Keratinocyte (primary cell): ENCODE measurements around the gene RPL7L1. TPM values are rescaled to one million over a fixed set of nuclear protein-coding genes. Genes with fewer than 3 reads are reported as not detected.

Experiments
- DNase-seq: peaks from one replicate; pipeline ENCODE4 v3.0.0-alpha.2; 2011; ENCODE audit warnings: low read depth, missing footprints, low spot score
- FAIRE-seq: peaks from 2 replicates; lab custom pipeline; 2011; peaks lifted over from hg19 to GRCh38; lab: Jason Lieb, UNC
- H2AFZ ChIP-seq: 2 replicates; pipeline ENCODE4 v1.6.0; 2012; ENCODE audit warnings: low read length, control low read depth, inconsistent platforms; ENCODE audit not compliant: control insufficient read depth
- H3K27ac ChIP-seq: 2 replicates; pipeline ENCODE4 v1.5.1; 2011; ENCODE audit warnings: low read length; ENCODE audit not compliant: control insufficient read depth, insufficient read depth
- H3K27me3 ChIP-seq: 3 replicates; pipeline ENCODE4 v1.6.0; 2011; ENCODE audit warnings: low read length; ENCODE audit not compliant: control insufficient read depth, insufficient read depth; ENCODE audit errors: extremely low read depth
- H3K36me3 ChIP-seq, 2 experiments: 2 replicates in 1 of 2; 3 replicates in 1 of 2; pipeline ENCODE4 v1.5.1; 2011; ENCODE audit warnings: low read length in 2 of 2, mild to moderate bottlenecking in 1 of 2; ENCODE audit not compliant: control insufficient read depth in 2 of 2, insufficient read depth in 2 of 2; ENCODE audit errors: extremely low read depth in 1 of 2
- H3K4me1 ChIP-seq: 3 replicates; pipeline ENCODE4 v1.5.1; 2011; ENCODE audit warnings: low read length; ENCODE audit not compliant: control insufficient read depth, insufficient read depth; ENCODE audit errors: extremely low read depth
- H3K4me2 ChIP-seq: 3 replicates; pipeline ENCODE4 v1.6.0; 2011; ENCODE audit warnings: low read depth, low read length; ENCODE audit not compliant: control insufficient read depth, insufficient read depth; ENCODE audit errors: extremely low read depth
- H3K4me3 ChIP-seq, 3 experiments: fragments of 200-600 bp in 1 of 3; sonication (generic) in 1 of 3; 2 replicates in 2 of 3; 3 replicates in 1 of 3; pipeline ENCODE4 v1.5.1; 2011 to 2016; ENCODE audit warnings: low read length in 3 of 3, mild to moderate bottlenecking in 3 of 3, control low read depth in 2 of 3, inconsistent platforms in 1 of 3, low read depth in 1 of 3, mixed read lengths in 1 of 3, mixed run types in 1 of 3, moderate library complexity in 1 of 3; ENCODE audit not compliant: control insufficient read depth in 2 of 3, insufficient read depth in 2 of 3; ENCODE audit errors: extremely low read depth in 1 of 3
- H3K79me2 ChIP-seq: 2 replicates; pipeline ENCODE4 v1.6.0; 2012; ENCODE audit warnings: low read length; ENCODE audit not compliant: control insufficient read depth, insufficient read depth
- H3K9ac ChIP-seq: 3 replicates; pipeline ENCODE4 v1.6.0; 2011; ENCODE audit warnings: low read length; ENCODE audit not compliant: control insufficient read depth, insufficient read depth; ENCODE audit errors: extremely low read depth
- H3K9me1 ChIP-seq: 3 replicates; pipeline ENCODE4 v1.6.0; 2011; ENCODE audit warnings: low read length; ENCODE audit not compliant: control insufficient read depth, insufficient read depth; ENCODE audit errors: extremely low read depth
- H3K9me3 ChIP-seq: 2 replicates; pipeline ENCODE4 v1.5.1; 2012; ENCODE audit warnings: low read depth, low read length; ENCODE audit not compliant: control insufficient read depth
- H4K20me1 ChIP-seq: 3 replicates; pipeline ENCODE4 v1.6.0; 2011; ENCODE audit warnings: low read length; ENCODE audit not compliant: control insufficient read depth, insufficient read depth; ENCODE audit errors: extremely low read depth
- EZH2 ChIP-seq: IDR thresholded peaks from one replicate; pipeline ENCODE4 v1.6.1; 2012; ENCODE audit warnings: inconsistent platforms, mild to moderate bottlenecking, low read length, moderate library complexity
- dilution Hi-C: fragments of 300-500 bp; cut with MboI; formaldehyde crosslinking; loops from one replicate; pipeline ENCODE4 v1.7.0; 2020; ENCODE audit warnings: low sequenced_read_pairs; ENCODE audit not compliant: extremely low pct_ligation_motif_present
- polyA plus RNA-seq, 5 experiments: library from polyadenylated mRNA; depleted of rRNA in 3 of 5; stranded (reverse) in 3 of 5; stranded (forward) in 1 of 5; unstranded in 1 of 5; fragments of >200 nt; gene quantifications; 1 replicate in 1 of 5; 2 replicates in 3 of 5; 3 replicates in 1 of 5; pipeline versions ENCODE4 v1.2.1 to v1.2.3, GENCODE V29; 2011 to 2012; ENCODE audit warnings: missing spikeins in 2 of 5, low read depth in 1 of 5, low replicate concordance in 1 of 5
- TF ChIP-seq, protein P1 (sequence below), 3 experiments: IDR thresholded peaks in 1 of 3; conservative IDR thresholded peaks in 1 of 3; optimal IDR thresholded peaks in 1 of 3; 2 replicates in 2 of 3; 3 replicates in 1 of 3; pipeline versions ENCODE3 to v1.5.1; 2011; ENCODE audit warnings: low read length in 3 of 3, mild to moderate bottlenecking in 3 of 3, moderate library complexity in 2 of 3, control low read depth in 1 of 3, inconsistent platforms in 1 of 3; ENCODE audit not compliant: insufficient read depth in 2 of 3; ENCODE audit errors: extremely low read depth in 1 of 3

The RPL7L1 gene
- polyA plus RNA-seq, 1 donor (not counting 4 experiments of a cell fraction or from before 2014, with no cell fraction given), result 76.8 TPM

DNA sequence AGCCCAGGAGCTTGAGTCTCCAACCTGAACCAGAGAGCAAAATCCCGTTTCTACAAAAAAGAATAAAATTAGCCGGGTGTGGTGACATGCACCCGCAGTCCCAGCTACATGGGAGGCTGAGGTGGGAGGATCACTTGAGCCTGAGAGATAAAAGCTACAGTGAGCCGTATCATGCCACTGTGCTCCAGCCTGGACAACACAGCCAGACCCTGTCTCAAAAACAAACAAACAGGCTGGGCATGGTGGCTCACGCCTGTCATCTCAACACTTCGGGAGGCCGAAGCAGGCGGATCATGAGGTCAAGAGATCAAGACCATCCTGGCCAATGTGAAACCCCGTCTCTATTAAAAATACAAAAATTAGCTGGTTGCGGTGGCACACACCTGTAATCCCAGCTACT is 25.1 kb downstream of the RPL7L1 start:
- Histone ChIP-seq H3K9me3 (no peaks in the 10 kb centered on the region), H3K4me2 (no peak overlapping the region), H3K27me3 (no peaks in the 10 kb centered on the region), H3K4me3 (no peak overlapping the region), H3K9ac (no peak overlapping the region), H3K4me1 (no peaks in the 10 kb centered on the region), H2AFZ (no peak overlapping the region), H3K36me3 (no peaks in the 10 kb centered on the region), H3K27ac (no peak overlapping the region), H4K20me1 (no peaks in the 10 kb centered on the region), H3K79me2 (no peaks in the 10 kb centered on the region), H3K9me1 (no peaks in the 10 kb centered on the region)
- no peak for FAIRE-seq
- no peak for DNase-seq
- TF ChIP-seq, protein P1, sequence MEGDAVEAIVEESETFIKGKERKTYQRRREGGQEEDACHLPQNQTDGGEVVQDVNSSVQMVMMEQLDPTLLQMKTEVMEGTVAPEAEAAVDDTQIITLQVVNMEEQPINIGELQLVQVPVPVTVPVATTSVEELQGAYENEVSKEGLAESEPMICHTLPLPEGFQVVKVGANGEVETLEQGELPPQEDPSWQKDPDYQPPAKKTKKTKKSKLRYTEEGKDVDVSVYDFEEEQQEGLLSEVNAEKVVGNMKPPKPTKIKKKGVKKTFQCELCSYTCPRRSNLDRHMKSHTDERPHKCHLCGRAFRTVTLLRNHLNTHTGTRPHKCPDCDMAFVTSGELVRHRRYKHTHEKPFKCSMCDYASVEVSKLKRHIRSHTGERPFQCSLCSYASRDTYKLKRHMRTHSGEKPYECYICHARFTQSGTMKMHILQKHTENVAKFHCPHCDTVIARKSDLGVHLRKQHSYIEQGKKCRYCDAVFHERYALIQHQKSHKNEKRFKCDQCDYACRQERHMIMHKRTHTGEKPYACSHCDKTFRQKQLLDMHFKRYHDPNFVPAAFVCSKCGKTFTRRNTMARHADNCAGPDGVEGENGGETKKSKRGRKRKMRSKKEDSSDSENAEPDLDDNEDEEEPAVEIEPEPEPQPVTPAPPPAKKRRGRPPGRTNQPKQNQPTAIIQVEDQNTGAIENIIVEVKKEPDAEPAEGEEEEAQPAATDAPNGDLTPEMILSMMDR (optimal IDR thresholded peaks at IDR 0.05 in 1 of 3, IDR thresholded peaks at IDR 0.05 in 1 of 3, conservative IDR thresholded peaks at IDR 0.05 in 1 of 3; ENCODE audit: extremely low read depth in 1 of 3, insufficient read depth in 2 of 3, low read length in 3 of 3), result no peak
- no peak for TF ChIP-seq EZH2
- dilution Hi-C loops, result no loop called here

DNA sequence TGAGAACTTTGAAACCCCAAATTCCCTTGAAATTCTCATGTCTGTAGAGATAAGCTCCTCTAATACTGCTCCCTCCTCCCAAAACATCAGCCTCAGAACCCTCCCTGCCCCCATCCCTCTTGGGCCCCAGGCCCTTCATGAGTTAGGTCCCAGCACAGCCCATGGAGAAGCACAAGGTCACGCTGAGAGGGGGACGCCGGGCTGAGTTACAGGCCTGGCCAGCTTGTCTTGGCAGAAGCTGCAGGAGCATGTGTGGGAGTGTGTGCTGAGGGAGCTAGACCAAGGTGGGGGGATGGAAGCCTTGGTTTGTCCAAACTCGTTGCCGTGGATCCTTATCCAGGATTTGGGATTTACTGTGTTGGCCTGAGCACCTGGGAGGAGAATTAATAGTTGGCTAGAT is 27.9 kb downstream of the RPL7L1 start:
- Histone ChIP-seq H4K20me1 (no peaks in the 10 kb centered on the region), H3K4me3 (no peak overlapping the region), H3K4me1 (no peaks in the 10 kb centered on the region), H2AFZ (no peak overlapping the region), H3K36me3 (no peaks in the 10 kb centered on the region), H3K79me2 (no peaks in the 10 kb centered on the region), H3K27me3 (peaks cover 4% of the 10 kb centered on the region), H3K27ac (no peak overlapping the region), H3K4me2 (no peak overlapping the region), H3K9me1 (no peaks in the 10 kb centered on the region), H3K9ac (no peak overlapping the region), H3K9me3 (no peaks in the 10 kb centered on the region)
- dilution Hi-C loops, result no loop called here
- no peak for DNase-seq
- no peak for FAIRE-seq
- no peak for TF ChIP-seq EZH2
- TF ChIP-seq, protein P1 (optimal IDR thresholded peaks at IDR 0.05 in 1 of 3, IDR thresholded peaks at IDR 0.05 in 1 of 3, conservative IDR thresholded peaks at IDR 0.05 in 1 of 3; ENCODE audit: extremely low read depth in 1 of 3, insufficient read depth in 2 of 3, low read length in 3 of 3), result no peak
